NCI-H1417 treated with DMSO at 0.1 percent for 48 hours (cell line): ENCODE data around the gene ORC6.

Source experiments
- DNase-seq: peaks from one replicate; lab custom pipeline; 2025; lab: John Stamatoyannopoulos, UW

ORC6 gene

DNA sequence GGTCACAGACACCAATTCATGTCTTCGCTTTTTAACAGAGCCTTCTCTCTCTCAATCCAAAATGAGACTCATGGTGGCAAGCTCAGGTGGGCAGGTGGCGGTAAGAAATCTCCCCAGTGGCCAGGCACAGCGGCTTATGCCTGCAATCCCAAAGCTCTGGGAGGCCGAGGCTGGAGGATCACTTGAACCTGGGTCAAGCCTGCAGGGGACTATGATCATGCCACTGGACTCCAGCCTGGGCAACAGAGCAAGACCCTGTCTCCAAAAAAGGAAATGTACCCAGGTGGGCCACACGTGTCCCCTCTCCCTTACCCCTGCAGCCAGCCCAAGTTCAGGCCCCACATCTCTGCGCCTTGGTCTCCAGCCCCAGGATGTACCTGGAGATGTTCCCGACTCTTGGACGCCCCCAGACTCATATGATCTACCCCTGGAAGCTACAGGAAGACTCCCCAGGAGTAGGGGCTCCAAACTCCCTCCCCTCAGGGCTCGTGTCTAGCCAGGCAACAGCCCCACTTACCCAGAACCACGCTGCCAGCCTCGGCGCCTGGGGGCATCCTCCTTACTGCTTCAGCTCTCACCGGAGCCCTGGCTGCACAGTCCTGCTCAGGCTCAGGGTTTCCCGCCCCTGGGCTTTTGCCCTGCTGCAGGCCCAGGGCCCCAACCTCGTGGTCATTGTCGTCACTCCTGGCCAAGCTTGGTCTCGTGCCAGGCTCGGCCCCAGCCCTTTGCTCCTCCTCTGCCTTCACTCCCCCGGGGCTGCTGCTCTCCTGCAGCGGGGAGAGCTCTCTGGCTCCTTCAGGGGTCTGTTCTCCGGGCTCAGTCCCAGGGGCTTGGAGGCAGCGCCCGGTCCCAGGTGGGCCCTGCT lies 42.5 kb downstream of the ORC6 start:
- no peak for DNase-seq

DNA sequence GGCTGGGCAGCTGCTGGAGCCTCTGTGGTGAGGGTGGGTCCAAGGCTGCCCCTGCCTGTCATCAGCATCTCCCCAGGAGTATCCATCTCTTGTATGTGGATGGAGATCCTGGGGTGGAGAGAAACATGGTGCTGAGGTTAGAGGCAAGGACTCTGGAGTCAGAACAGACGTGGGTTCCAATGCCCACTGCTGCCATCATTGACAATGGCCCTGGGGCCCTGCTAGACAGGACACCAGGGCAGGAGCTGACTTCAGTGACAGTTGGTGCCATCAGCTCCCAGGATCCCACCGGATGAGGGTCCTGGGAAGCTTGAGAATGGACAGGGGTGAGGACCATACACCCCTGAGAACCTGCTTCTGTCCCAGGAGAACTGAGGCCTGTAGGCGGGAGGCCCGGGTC lies 43.1 kb downstream of the ORC6 start:
- no peak for DNase-seq

DNA sequence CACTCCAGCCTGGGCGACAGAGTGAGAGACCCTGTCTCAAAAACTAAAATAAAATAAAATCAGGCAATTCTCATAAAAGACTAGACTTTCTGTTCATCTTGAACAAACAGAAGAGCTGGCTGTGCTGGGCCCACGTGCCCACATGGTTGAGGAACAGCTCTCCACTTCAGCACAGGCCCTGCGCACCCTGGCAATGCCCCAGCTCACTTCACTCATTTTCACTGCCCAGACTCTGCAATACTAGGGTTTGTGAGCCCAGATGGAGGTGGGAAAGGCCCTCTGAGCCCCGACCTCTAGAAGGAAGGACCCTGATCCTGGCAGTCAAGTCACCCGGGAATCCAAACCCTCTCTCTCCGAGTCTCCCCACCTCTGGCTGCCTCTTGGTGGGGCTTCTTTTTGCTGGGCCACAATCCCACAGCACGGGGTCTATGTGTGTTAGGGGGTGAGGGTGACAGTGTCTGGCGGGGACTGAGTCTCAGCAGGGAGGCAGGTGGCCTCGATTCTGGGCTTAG lies 43.9 kb downstream of the ORC6 start:
- DNase-seq = no peak

DNA sequence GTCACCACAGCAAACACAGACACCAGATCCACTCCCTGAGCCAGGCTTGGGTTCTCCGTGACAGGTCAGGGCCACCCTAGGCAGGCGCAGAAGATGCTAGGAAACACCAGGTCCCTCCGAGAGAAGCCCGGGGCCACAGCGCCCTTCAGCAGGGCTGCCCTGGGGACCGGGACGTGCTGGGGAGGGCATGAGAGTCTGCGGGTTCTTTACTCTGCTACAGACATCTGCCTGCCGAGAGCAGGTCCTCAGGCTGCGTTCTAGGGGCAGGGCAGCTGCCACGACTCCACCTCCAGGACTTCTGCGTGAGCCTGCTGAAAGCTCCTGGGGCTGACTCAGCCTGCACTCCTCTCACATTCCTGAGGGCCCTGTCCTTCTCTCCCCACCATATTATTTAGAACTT lies 47.2 kb downstream of the ORC6 start:
- DNase-seq = no peak

DNA sequence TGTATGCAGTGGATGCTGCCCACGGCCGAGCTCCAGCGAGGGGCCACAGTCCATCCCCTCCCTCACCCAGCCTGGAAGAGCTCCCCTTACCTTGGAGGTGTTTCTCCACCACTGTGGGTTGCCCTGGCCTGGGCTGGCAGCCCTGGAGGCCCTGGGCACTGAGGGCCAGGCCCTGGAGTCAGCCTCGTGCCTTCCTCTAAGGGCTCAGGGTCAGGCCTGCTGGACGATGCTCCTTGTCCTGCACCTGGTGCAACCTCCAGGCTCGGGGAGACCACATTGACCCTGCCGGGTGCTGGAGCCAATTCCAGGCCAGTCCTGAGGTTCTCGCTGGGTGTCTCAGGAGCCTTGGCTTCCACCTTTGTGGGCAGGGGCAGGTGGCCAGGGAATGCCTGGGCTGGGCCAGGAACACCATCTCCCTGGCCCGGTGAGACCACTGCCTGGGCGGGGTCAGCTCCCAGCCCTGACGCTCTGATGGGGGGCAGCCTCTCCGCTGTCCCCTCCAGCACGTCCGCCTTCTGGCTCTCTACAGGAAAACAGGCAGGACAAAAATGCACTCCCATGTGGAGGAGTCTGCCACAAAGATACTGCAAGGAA lies 48.3 kb downstream of the ORC6 start:
- DNase-seq = no peak

DNA sequence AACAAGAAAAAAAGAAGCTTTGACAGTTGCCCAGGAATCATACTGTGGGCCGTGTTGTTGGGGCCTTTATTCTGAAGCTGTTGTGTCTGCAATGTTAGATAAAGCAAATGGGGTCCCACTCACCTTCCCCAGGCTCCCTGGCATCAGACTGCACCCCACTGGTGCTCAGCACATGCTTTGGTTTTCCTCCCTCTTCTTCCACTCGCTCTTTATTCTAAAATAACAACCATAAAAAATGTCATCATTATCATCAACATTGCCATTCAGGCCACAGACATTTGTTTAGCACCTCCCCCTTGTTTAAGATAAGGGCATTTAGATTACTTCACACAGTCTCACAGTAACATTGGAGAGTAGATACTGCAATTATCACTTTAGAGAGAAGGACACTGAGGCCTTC lies 50.5 kb downstream of the ORC6 start:
- no peak for DNase-seq

DNA sequence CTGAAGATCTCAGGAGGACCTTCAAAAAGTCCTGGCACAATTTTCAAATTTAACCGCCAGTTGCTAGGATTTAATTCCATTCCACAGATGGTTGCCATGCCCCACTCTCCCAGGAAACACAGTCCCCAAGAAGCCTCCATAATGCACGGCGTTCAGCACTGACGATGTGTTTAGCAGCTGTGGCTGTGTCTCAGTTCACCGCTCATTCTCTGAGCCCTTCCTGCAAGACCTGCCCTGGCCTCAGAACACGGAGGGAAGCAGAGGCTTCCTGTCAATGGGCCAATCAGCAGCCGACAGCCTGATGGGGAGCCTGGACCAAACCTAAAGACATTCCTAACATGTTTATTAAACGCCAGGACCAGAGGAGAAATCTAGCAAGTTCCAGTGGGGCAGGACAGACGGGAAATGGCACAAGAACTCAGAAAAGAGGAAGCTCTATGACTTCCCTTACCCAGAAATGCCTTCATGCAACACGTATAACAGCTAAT lies 53.8 kb downstream of the ORC6 start:
- DNase-seq = no peak

DNA sequence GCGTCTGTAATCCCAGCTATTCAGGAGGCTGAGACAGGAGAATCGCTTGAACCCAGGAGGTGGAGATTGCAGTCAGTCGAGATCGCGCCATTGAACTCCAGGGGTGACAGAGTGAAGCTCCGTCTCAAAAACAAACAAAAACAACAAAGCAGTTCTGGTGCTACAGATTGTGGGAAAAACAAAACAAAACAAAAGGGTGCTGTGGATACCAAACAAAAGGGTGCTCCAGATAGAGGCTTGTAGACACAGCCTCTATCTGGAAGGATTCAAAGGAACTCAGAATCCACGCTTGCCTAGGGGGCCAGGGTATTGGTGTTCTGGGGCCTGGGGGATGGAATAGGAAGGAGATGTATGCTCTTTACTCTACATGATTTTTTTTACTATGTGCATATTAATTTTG lies 56.2 kb downstream of the ORC6 start:
- DNase-seq = no peak

DNA sequence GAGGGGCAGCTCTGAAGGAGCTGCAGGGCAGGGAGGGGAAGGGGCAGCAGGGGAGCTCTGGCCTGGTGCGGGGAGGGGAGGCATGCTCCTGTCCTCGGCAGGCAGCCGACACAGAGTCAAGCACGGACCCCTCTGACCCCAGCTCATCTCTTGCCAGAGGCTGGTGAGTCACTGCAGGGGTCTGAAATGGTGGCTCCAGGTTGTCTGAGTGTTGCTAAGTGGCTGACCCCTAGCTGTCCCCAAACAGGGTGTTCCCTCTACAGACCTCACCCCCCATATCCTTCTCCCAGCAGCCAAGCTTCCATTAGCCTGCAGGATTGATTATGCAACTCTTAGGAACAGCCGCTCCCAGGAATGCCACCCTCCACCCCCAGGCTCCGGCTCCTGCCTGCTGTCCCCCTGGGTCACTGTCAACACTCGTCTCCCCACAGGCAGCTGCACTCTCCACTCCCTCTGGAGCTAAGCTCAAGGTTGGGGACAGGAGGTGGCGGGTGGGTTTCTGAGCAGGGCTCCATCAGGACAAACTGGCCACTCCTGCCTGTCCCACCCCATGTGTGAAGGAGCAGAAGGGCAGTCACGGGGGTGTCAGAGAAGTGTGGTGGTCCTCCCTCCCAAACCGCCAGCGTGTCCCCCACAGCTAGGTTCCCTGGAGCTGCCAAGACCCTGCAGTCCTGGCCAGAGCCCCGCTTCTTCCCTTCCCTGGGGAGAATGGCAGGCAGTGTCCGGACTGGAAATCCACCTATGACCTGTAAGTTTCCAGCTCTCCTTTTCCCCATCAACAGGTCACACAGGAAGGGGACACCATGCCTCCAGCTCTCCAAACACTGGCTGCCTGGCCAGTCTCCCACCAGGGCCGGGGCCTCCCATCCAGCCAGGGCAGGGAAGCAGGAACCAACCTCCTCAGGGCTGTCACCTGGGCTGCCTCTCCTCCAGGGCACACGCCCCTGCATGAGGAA lies 57.6 kb downstream of the ORC6 start:
- DNase-seq = no peak
